GM12874 (cell line): ENCODE measurements around the gene MYRIP.
A peak's percentile ranks its signal among the peaks of the same experiment; 100 is the strongest.

Experiments used
- CTCF ChIP-seq: IDR thresholded peaks from 2 replicates; pipeline ENCODE4 v1.5.1; 2011; ENCODE audit warnings: low read depth, mild to moderate bottlenecking, control low read depth, low read length, moderate library complexity; ENCODE audit not compliant: insufficient read depth

MYRIP gene

GRCh38 chr3:40185029-40185695 is 375.8 kb downstream of the MYRIP start:
- no peak for TF ChIP-seq CTCF

GRCh38 chr3:40186508-40186907 is 377.1 kb downstream of the MYRIP start:
- TF ChIP-seq CTCF, result no peak

- TF ChIP-seq CTCF, result no peak
Measured at GRCh38 chr3:40187945-40188344, 378.5 kb downstream of the MYRIP start.

GRCh38 chr3:40189118-40189517 is 379.7 kb downstream of the MYRIP start:
- TF ChIP-seq CTCF, result no peak

- no peak for TF ChIP-seq CTCF
Measured at GRCh38 chr3:40190056-40190455, 380.6 kb downstream of the MYRIP start.

GRCh38 chr3:40191251-40191650 is 381.8 kb downstream of the MYRIP start:
- TF ChIP-seq CTCF, result no peak

- TF ChIP-seq CTCF, result peak; percentile 87
Measured at GRCh38 chr3:40191850-40192448, 382.5 kb downstream of the MYRIP start.
